Vagina (tissue), 2 donors: ENCODE data around the gene BST1.

Source experiments
- POLR2AphosphoS5 ChIP-seq, 2 donors: sonication (generic); formaldehyde crosslinking; IDR thresholded peaks; one replicate each; pipeline ENCODE4 v1.9.0; 2017; ENCODE audit warnings: antibody characterized with exemption in 2 of 2, mild to moderate bottlenecking in 2 of 2, low read depth in 1 of 2; ENCODE audit not compliant: insufficient read depth in 1 of 2
- TF ChIP-seq, protein P1 (sequence below), 3 experiments: fragments of 450-650 bp in 2 of 3; fragments of 200-600 bp in 1 of 3; sonication (generic) in 1 of 3; IDR thresholded peaks; one replicate each; pipeline ENCODE4 v1.5.1; 2017 to 2019; ENCODE audit warnings: antibody characterized with exemption in 3 of 3, mild to moderate bottlenecking in 2 of 3, moderate library complexity in 2 of 3

DNA sequence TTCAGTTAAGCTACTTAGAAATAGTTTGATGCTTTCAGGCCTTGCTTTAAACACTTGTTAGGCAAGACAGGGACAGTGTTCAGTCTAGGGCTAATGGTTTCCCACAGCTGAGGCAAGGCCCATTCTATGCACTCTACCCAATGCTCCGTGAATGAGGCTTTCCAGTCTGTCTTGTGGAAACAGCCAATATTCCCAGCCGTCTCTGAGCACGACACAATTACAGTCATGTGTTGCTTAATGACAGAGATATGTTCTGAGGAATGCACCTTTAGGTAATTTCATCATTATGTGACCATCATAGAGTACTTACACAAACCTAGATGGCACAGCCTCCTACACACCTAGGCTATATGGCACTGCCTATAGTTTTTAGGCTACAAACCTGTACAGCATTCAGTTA, 30.8 kb upstream of the BST1 start:
- TF ChIP-seq, protein P1, sequence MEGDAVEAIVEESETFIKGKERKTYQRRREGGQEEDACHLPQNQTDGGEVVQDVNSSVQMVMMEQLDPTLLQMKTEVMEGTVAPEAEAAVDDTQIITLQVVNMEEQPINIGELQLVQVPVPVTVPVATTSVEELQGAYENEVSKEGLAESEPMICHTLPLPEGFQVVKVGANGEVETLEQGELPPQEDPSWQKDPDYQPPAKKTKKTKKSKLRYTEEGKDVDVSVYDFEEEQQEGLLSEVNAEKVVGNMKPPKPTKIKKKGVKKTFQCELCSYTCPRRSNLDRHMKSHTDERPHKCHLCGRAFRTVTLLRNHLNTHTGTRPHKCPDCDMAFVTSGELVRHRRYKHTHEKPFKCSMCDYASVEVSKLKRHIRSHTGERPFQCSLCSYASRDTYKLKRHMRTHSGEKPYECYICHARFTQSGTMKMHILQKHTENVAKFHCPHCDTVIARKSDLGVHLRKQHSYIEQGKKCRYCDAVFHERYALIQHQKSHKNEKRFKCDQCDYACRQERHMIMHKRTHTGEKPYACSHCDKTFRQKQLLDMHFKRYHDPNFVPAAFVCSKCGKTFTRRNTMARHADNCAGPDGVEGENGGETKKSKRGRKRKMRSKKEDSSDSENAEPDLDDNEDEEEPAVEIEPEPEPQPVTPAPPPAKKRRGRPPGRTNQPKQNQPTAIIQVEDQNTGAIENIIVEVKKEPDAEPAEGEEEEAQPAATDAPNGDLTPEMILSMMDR (IDR thresholded peaks at IDR 0.05): no peak
- no peak for TF ChIP-seq POLR2AphosphoS5 (IDR thresholded peaks at IDR 0.05; ENCODE audit: insufficient read depth in 1 of 2, low read depth in 1 of 2)
